ENCODE results near the gene AHCYL2. TPM values are rescaled to one million over a fixed set of nuclear protein-coding genes. Genes with fewer than 3 reads are reported as not detected.
A peak's percentile ranks its signal among the peaks of the same experiment; 100 is the strongest.

Gene AHCYL2
- total RNA-seq, 2 donors from 2014 or later = 28.3 to 31.4 TPM

- ATAC-seq (ENCODE audit: insufficient number of reproducible peaks, low FRiP score, low read depth) (peak; percentile 22), DNase-seq (ENCODE audit: low spot score) (no peak)
- Histone ChIP-seq H3K4me3 (peak overlapping the region; percentile 85), H3K9me3 (no peaks in the 10 kb centered on the region), H3K4me1 (ENCODE audit: control insufficient read depth in 1 of 2, low read depth in 2 of 2) (peaks cover 6 to 29% of the 10 kb centered on the region in 2 donors), H3K27me3 (replicated peaks; ENCODE audit: insufficient read depth) (no peaks in the 10 kb centered on the region), H3K27ac (peak overlapping the region; percentile 52 to 59), H3K36me3 (no peaks in the 10 kb centered on the region)
- no peak for TF ChIP-seq CTCF (IDR thresholded peaks at IDR 0.05)
Observed at GRCh38 chr7:129225206-129225930, 538 bp downstream of the AHCYL2 start.

GRCh38 chr7:129225931-129226572, 1.2 kb downstream of the AHCYL2 start:
- H3K4me1 ChIP-seq (ENCODE audit: control insufficient read depth in 1 of 2, low read depth in 2 of 2) = peaks cover 6 to 29% of the 10 kb centered on the region in 2 donors
- no peaks in the 10 kb centered on the region for H3K36me3 ChIP-seq
- no peak overlapping the region for H3K27ac ChIP-seq
- TF ChIP-seq CTCF (IDR thresholded peaks at IDR 0.05) = no peak
- H3K9me3 ChIP-seq = no peaks in the 10 kb centered on the region
- no peaks in the 10 kb centered on the region for H3K27me3 ChIP-seq (replicated peaks; ENCODE audit: insufficient read depth)
- peak overlapping the region; percentile 85 for H3K4me3 ChIP-seq
- DNase-seq (ENCODE audit: low spot score) (no peak), ATAC-seq (ENCODE audit: insufficient number of reproducible peaks, low FRiP score, low read depth) (no peak)

- Histone ChIP-seq H3K36me3 (no peaks in the 10 kb centered on the region), H3K4me3 (no peak overlapping the region), H3K9me3 (no peaks in the 10 kb centered on the region), H3K27ac (no peak overlapping the region), H3K27me3 (replicated peaks; ENCODE audit: insufficient read depth) (no peaks in the 10 kb centered on the region), H3K4me1 (ENCODE audit: control insufficient read depth in 1 of 2, low read depth in 2 of 2) (peaks cover 6 to 29% of the 10 kb centered on the region in 2 donors)
- DNase-seq (ENCODE audit: low spot score) (no peak), ATAC-seq (ENCODE audit: insufficient number of reproducible peaks, low FRiP score, low read depth) (no peak)
- TF ChIP-seq CTCF (IDR thresholded peaks at IDR 0.05) = no peak
Observed at GRCh38 chr7:129227646-129228578, 3.1 kb downstream of the AHCYL2 start.

GRCh38 chr7:129228633-129229032, 3.8 kb downstream of the AHCYL2 start:
- no peak overlapping the region for H3K4me3 ChIP-seq
- peaks cover 6 to 28% of the 10 kb centered on the region in 2 donors for H3K4me1 ChIP-seq (ENCODE audit: control insufficient read depth in 1 of 2, low read depth in 2 of 2)
- H3K36me3 ChIP-seq = no peaks in the 10 kb centered on the region
- ATAC-seq (ENCODE audit: insufficient number of reproducible peaks, low FRiP score, low read depth) (no peak), DNase-seq (ENCODE audit: low spot score) (no peak)
- no peaks in the 10 kb centered on the region for H3K27me3 ChIP-seq (replicated peaks; ENCODE audit: insufficient read depth)
- no peak for TF ChIP-seq CTCF (IDR thresholded peaks at IDR 0.05)
- no peak overlapping the region for H3K27ac ChIP-seq
- no peaks in the 10 kb centered on the region for H3K9me3 ChIP-seq

- no peak for ATAC-seq (ENCODE audit: insufficient number of reproducible peaks, low FRiP score, low read depth)
- Histone ChIP-seq H3K27ac (no peak overlapping the region), H3K4me1 (ENCODE audit: control insufficient read depth in 1 of 2, low read depth in 2 of 2) (peaks cover 0 to 14% of the 10 kb centered on the region in 2 donors), H3K9me3 (no peaks in the 10 kb centered on the region), H3K36me3 (no peaks in the 10 kb centered on the region), H3K4me3 (no peak overlapping the region), H3K27me3 (replicated peaks; ENCODE audit: insufficient read depth) (no peaks in the 10 kb centered on the region)
- no peak for DNase-seq (ENCODE audit: low spot score)
- TF ChIP-seq CTCF (IDR thresholded peaks at IDR 0.05) = no peak
Observed at GRCh38 chr7:129231666-129232065, 6.8 kb downstream of the AHCYL2 start.

Measured in thoracic aorta (tissue), 2 donors.